Progenitor cell of endocrine pancreas (in vitro differentiated cells): Measurements from ENCODE around the gene ABLIM2. TPM values are rescaled to one million over a fixed set of nuclear protein-coding genes. Genes with fewer than 3 reads are reported as not detected.

Source experiments
- DNase-seq: peaks from one replicate; pipeline ENCODE4 v3.0.0; 2021; ENCODE audit warnings: low spot score; ENCODE audit not compliant: unreplicated experiment
- H3K27ac Mint-ChIP-seq: 2 replicates; pipeline ENCODE4 v1.8.0; 2021; ENCODE audit warnings: mild to moderate bottlenecking, moderate library complexity, mixed read lengths
- H3K27me3 Mint-ChIP-seq: 2 replicates; pipeline ENCODE4 v1.8.0; 2021; ENCODE audit warnings: mixed read lengths
- H3K36me3 Mint-ChIP-seq: 2 replicates; pipeline ENCODE4 v1.8.0; 2022; ENCODE audit warnings: mixed read lengths; ENCODE audit not compliant: insufficient read depth
- H3K4me1 Mint-ChIP-seq: 2 replicates; pipeline ENCODE4 v1.8.0; 2021; ENCODE audit warnings: low read depth, mixed read lengths
- H3K4me3 Mint-ChIP-seq: 2 replicates; pipeline ENCODE4 v1.8.0; 2021; ENCODE audit warnings: low read depth, mild to moderate bottlenecking, moderate library complexity, mixed read lengths
- H3K9me3 Mint-ChIP-seq: 2 replicates; pipeline ENCODE4 v1.8.0; 2021; ENCODE audit warnings: low read depth, mixed read lengths
- CTCF ChIP-seq: fragments of 200-600 bp; sonication (generic); IDR thresholded peaks from one replicate; pipeline ENCODE4 v1.5.0; 2021; ENCODE audit warnings: antibody characterized with exemption, mild to moderate bottlenecking; ENCODE audit not compliant: unreplicated experiment
- long read RNA-seq: library from polyadenylated mRNA; unstranded; transcript quantifications from one replicate; pipeline ENCODE4 v2.0.0, GENCODE V29; 2020
- total RNA-seq: library from RNA; stranded (reverse); gene quantifications from 2 replicates; pipeline ENCODE4 v1.2.1, GENCODE V29; 2021

ABLIM2 gene
- 5.7 and 7.5 TPM in 2 replicates for total RNA-seq
- long read RNA-seq, partial matches to known transcripts = 0 of 8 reads
- long read RNA-seq, other reads (novel, unspliced or antisense) = 4 of 8 reads

GRCh38 chr4:8158710-8159536 is at the start of gene ABLIM2:
Gene ABLIM2, minus strand, starts transcription at chr4:8158813. Its CDS starts 124 bp downstream, at chr4:8158689.
- TF ChIP-seq CTCF = peak; percentile 3

GRCh38 chr4:8207314-8207713 is 48.7 kb upstream of the ABLIM2 start:
- H3K27me3 Mint-ChIP-seq = peaks cover 2% of the 10 kb centered on the region
- H3K27ac Mint-ChIP-seq = no peak overlapping the region
- H3K4me1 Mint-ChIP-seq = peaks cover 11% of the 10 kb centered on the region
- DNase-seq = no peak
- H3K9me3 Mint-ChIP-seq = no peaks in the 10 kb centered on the region
- TF ChIP-seq CTCF = no peak
- no peak overlapping the region for H3K4me3 Mint-ChIP-seq
- no peaks in the 10 kb centered on the region for H3K36me3 Mint-ChIP-seq

More at GRCh38 chr4:8158710-8159536, at the start of gene ABLIM2:
- H3K27ac Mint-ChIP-seq = peak within 1 kb of the TSS; percentile 80
- H3K4me3 Mint-ChIP-seq = peak within 1 kb of the TSS; percentile 90
- no peaks in the 10 kb centered on the region for H3K36me3 Mint-ChIP-seq
- peak; percentile 99 for DNase-seq
- H3K9me3 Mint-ChIP-seq = no peaks in the 10 kb centered on the region
- H3K27me3 Mint-ChIP-seq = peaks cover 44% of the 10 kb centered on the region
- peaks cover 7% of the 10 kb centered on the region for H3K4me1 Mint-ChIP-seq

- H3K27me3 Mint-ChIP-seq = peaks cover 2% of the 10 kb centered on the region
- TF ChIP-seq CTCF = no peak
- no peaks in the 10 kb centered on the region for H3K9me3 Mint-ChIP-seq
- H3K4me1 Mint-ChIP-seq = peaks cover 11% of the 10 kb centered on the region
- H3K4me3 Mint-ChIP-seq = no peak overlapping the region
- no peak for DNase-seq
- no peaks in the 10 kb centered on the region for H3K36me3 Mint-ChIP-seq
- no peak overlapping the region for H3K27ac Mint-ChIP-seq
Measured at GRCh38 chr4:8205749-8206611, 47.4 kb upstream of the ABLIM2 start.

- peaks cover 15% of the 10 kb centered on the region for H3K4me1 Mint-ChIP-seq
- no peak overlapping the region for H3K4me3 Mint-ChIP-seq
- no peaks in the 10 kb centered on the region for H3K9me3 Mint-ChIP-seq
- peaks cover 2% of the 10 kb centered on the region for H3K27me3 Mint-ChIP-seq
- H3K27ac Mint-ChIP-seq = no peak overlapping the region
- TF ChIP-seq CTCF = no peak
- H3K36me3 Mint-ChIP-seq = no peaks in the 10 kb centered on the region
- no peak for DNase-seq
Measured at GRCh38 chr4:8205241-8205707, 46.7 kb upstream of the ABLIM2 start.
